ENCODE data around the gene CCL27.
A peak's percentile ranks its signal among the peaks of the same experiment; 100 is the strongest.

CCL27 gene

GRCh38 chr9:34637356-34638137, 24.9 kb downstream of the CCL27 start, which contains the start of gene SIGMAR1:
SIGMAR1 (minus strand) TSS chr9:34637787; CDS start chr9:34637697, 90 bp downstream.
- DNase-seq (ENCODE audit: low read depth), result peak; percentile 73
- in situ Hi-C loops (cut with HindIII; ENCODE audit: low sequenced_read_pairs), result no loop called here
- TF ChIP-seq, protein P1, sequence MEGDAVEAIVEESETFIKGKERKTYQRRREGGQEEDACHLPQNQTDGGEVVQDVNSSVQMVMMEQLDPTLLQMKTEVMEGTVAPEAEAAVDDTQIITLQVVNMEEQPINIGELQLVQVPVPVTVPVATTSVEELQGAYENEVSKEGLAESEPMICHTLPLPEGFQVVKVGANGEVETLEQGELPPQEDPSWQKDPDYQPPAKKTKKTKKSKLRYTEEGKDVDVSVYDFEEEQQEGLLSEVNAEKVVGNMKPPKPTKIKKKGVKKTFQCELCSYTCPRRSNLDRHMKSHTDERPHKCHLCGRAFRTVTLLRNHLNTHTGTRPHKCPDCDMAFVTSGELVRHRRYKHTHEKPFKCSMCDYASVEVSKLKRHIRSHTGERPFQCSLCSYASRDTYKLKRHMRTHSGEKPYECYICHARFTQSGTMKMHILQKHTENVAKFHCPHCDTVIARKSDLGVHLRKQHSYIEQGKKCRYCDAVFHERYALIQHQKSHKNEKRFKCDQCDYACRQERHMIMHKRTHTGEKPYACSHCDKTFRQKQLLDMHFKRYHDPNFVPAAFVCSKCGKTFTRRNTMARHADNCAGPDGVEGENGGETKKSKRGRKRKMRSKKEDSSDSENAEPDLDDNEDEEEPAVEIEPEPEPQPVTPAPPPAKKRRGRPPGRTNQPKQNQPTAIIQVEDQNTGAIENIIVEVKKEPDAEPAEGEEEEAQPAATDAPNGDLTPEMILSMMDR (IDR thresholded peaks at IDR 0.05; ENCODE audit: low read depth, low read length, missing control alignments), result no peak
- H3K4me3 ChIP-seq (ENCODE audit: low read depth, low read length), result peak within 1 kb of the TSS; percentile 66

GRCh38 chr9:34636791-34637355, 25.6 kb downstream of the CCL27 start:
- H3K4me3 ChIP-seq (ENCODE audit: low read depth, low read length), result peak overlapping the region; percentile 66
- TF ChIP-seq, protein P1 (IDR thresholded peaks at IDR 0.05; ENCODE audit: low read depth, low read length, missing control alignments), result no peak
- DNase-seq (ENCODE audit: low read depth), result no peak
- in situ Hi-C loops (cut with HindIII; ENCODE audit: low sequenced_read_pairs), result no loop called here

DNA sequence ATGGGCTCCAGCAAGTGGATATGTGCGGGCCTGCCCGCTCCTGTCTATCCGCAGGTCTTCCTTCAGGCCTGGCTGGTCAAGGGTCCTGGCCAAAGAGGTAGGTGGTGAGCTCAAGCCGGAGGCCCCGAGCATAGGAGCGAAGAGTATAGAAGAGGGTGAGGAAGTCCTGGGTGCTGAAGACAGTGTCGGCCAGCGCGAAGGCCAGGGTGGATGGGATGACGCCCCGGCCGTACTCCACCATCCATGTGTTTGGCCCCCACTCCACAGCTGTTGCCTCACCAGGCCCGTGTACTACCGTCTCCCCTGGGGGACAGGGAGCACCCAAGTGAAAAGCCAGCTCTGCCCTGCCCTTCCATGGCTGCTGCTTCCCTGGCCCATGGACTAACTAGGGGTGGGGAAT, 26.9 kb downstream of the CCL27 start:
- TF ChIP-seq, protein P1 (IDR thresholded peaks at IDR 0.05; ENCODE audit: low read depth, low read length, missing control alignments), result no peak
- H3K4me3 ChIP-seq (ENCODE audit: low read depth, low read length), result no peak overlapping the region
- in situ Hi-C loops (cut with HindIII; ENCODE audit: low sequenced_read_pairs), result no loop called here
- DNase-seq (ENCODE audit: low read depth), result no peak

- H3K4me3 ChIP-seq (ENCODE audit: low read depth, low read length), result no peak overlapping the region
- no peak for DNase-seq (ENCODE audit: low read depth)
- in situ Hi-C loops (cut with HindIII; ENCODE audit: low sequenced_read_pairs), result no loop called here
- TF ChIP-seq, protein P1 (IDR thresholded peaks at IDR 0.05; ENCODE audit: low read depth, low read length, missing control alignments), result no peak
Observed at GRCh38 chr9:34634551-34635248, 27.8 kb downstream of the CCL27 start.

- no peak overlapping the region for H3K4me3 ChIP-seq (ENCODE audit: low read depth, low read length)
- DNase-seq (ENCODE audit: low read depth), result peak; percentile 45
- in situ Hi-C loops (cut with HindIII; ENCODE audit: low sequenced_read_pairs), result no loop called here
- TF ChIP-seq, protein P1 (IDR thresholded peaks at IDR 0.05; ENCODE audit: low read depth, low read length, missing control alignments), result peak; percentile 83
Observed at GRCh38 chr9:34633851-34634550, 28.5 kb downstream of the CCL27 start.

DNA sequence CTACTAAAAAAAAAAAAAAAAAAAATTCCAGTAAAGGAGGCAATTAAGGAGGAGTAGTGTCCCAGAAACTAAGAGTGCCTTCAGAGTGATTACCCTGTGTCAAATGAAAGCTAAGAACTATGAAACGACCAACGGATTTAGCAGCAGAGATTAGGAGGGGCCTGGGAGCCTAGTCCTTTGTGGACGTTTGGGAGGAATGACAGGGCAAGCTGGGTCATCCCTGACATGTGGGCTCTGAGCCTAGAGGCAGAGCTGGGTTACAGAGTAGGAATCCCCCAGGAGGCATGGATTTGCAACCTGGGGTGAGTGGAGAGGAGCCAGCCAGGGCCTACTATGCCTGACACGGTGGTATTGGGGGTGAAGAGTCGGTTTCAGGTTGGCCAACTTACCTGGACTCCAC, 29.3 kb downstream of the CCL27 start:
- TF ChIP-seq, protein P1 (IDR thresholded peaks at IDR 0.05; ENCODE audit: low read depth, low read length, missing control alignments), result no peak
- no peak overlapping the region for H3K4me3 ChIP-seq (ENCODE audit: low read depth, low read length)
- DNase-seq (ENCODE audit: low read depth), result no peak
- in situ Hi-C loops (cut with HindIII; ENCODE audit: low sequenced_read_pairs), result no loop called here

All from astrocyte of the cerebellum (primary cell).